Activated T-helper 1 cell treated with anti-CD3 and anti-CD28 coated beads, Interleukin-12 subunit alpha, Interleukin-12 subunit beta, Interleukin-2, Interleukin-4 antibody, amounts not matched to agents 30 ng/mL and 10 ng/mL and 1 ng/mL, durations not matched to agents 14 hours and 24 hours and 36 hours (primary cell): Measurements from ENCODE around the gene MX2. TPM values are rescaled to one million over a fixed set of nuclear protein-coding genes. Genes with fewer than 3 reads are reported as not detected.
"Not testable (repeated sequence)": the region's sequence is repeated elsewhere in the genome, so short reads cannot be mapped to it uniquely, and the experiment has no call there.

Source experiments
- DNase-seq: peaks from one replicate; pipeline ENCODE4 v3.0.0; 2021; ENCODE audit warnings: low spot score
- H3K27ac Mint-ChIP-seq: one replicate; pipeline ENCODE4 v1.8.0; 2021; ENCODE audit warnings: mild to moderate bottlenecking, mixed read lengths
- H3K27me3 Mint-ChIP-seq: one replicate; pipeline ENCODE4 v1.8.0; 2022; ENCODE audit warnings: mild to moderate bottlenecking, moderate library complexity, mixed read lengths; ENCODE audit not compliant: insufficient read depth
- H3K36me3 Mint-ChIP-seq: one replicate; pipeline ENCODE4 v1.8.0; 2021; ENCODE audit warnings: low read depth, mixed read lengths
- H3K4me1 Mint-ChIP-seq: one replicate; pipeline ENCODE4 v1.8.0; 2021; ENCODE audit warnings: low read depth, mixed read lengths
- H3K4me3 Mint-ChIP-seq: one replicate; pipeline ENCODE4 v1.8.0; 2021; ENCODE audit warnings: mild to moderate bottlenecking, moderate library complexity, mixed read lengths
- H3K9me3 Mint-ChIP-seq: one replicate; pipeline ENCODE4 v1.8.0; 2021; ENCODE audit warnings: mixed read lengths
- intact Hi-C: fragments of 100-400 bp; cut with micrococcal nuclease; formaldehyde crosslinking; loops from one replicate; pipeline ENCODE4 v1.15.1; 2024
- total RNA-seq: library from RNA; stranded (reverse); gene quantifications from 2 replicates; pipeline ENCODE4 v1.2.3, GENCODE V29; 2022

Gene MX2
- total RNA-seq, 1 donor from 2014 or later = 8.2 TPM

- H3K27ac Mint-ChIP-seq = peak overlapping the region; percentile 34
- H3K27me3 Mint-ChIP-seq = peaks cover 2% of the 10 kb centered on the region
- DNase-seq = no peak
- H3K4me1 Mint-ChIP-seq = peaks cover 75% of the 10 kb centered on the region
- H3K4me3 Mint-ChIP-seq = no peak overlapping the region
- intact Hi-C loops = no loop called here
- H3K9me3 Mint-ChIP-seq = peaks cover 4% of the 10 kb centered on the region
- H3K36me3 Mint-ChIP-seq = peaks cover 9% of the 10 kb centered on the region
These were observed 60.9 kb downstream of the MX2 start for GRCh38 chr21:41422546-41423304.

GRCh38 chr21:41423305-41423636, 61.4 kb downstream of the MX2 start:
- Mint-ChIP-seq H3K4me1 (peaks cover 81% of the 10 kb centered on the region), H3K36me3 (peaks cover 14% of the 10 kb centered on the region), H3K27ac (peak overlapping the region; percentile 89)
- intact Hi-C loops, H3K27me3 Mint-ChIP-seq, DNase-seq, H3K9me3 Mint-ChIP-seq, H3K4me3 Mint-ChIP-seq: not testable (repeated sequence)

GRCh38 chr21:41425588-41425953, 63.7 kb downstream of the MX2 start:
- H3K4me1 Mint-ChIP-seq = peaks cover 86% of the 10 kb centered on the region
- intact Hi-C loops = no loop called here
- peak overlapping the region; percentile 96 for H3K27ac Mint-ChIP-seq
- peak overlapping the region; percentile 96 for H3K4me3 Mint-ChIP-seq
- DNase-seq = no peak
- H3K9me3 Mint-ChIP-seq = no peaks in the 10 kb centered on the region
- H3K27me3 Mint-ChIP-seq = no peaks in the 10 kb centered on the region
- H3K36me3 Mint-ChIP-seq = peaks cover 26% of the 10 kb centered on the region

- Mint-ChIP-seq H3K27me3 (no peaks in the 10 kb centered on the region), H3K4me1 (peaks cover 82% of the 10 kb centered on the region), H3K36me3 (peaks cover 29% of the 10 kb centered on the region), H3K9me3 (no peaks in the 10 kb centered on the region), H3K27ac (peak within 1 kb of the TSS; percentile 96), H3K4me3 (peak within 1 kb of the TSS; percentile 96)
- intact Hi-C loops = loop anchor here (1.0 kb wide), 2 partner anchors 64 to 139 kb away; partner anchors contain the start of gene MX2
- DNase-seq = peak; percentile 89
These were observed 64.3 kb downstream of the MX2 start, which contains the start of gene MX1 for GRCh38 chr21:41425954-41426675. Gene MX1 (plus strand): TSS chr21:41426239. CDS start chr21:41432071, 5,832 bp downstream.

GRCh38 chr21:41426676-41427404, 65.0 kb downstream of the MX2 start:
- Mint-ChIP-seq H3K27ac (peak overlapping the region; percentile 96), H3K4me3 (peak overlapping the region; percentile 96), H3K36me3 (peaks cover 33% of the 10 kb centered on the region), H3K27me3 (no peaks in the 10 kb centered on the region), H3K9me3 (no peaks in the 10 kb centered on the region), H3K4me1 (peaks cover 79% of the 10 kb centered on the region)
- no peak for DNase-seq
- intact Hi-C loops = loop anchor here (1.0 kb wide), 2 partner anchors 65 to 138 kb away; partner anchors contain the start of gene MX2

GRCh38 chr21:41427556-41427955, 65.7 kb downstream of the MX2 start:
- intact Hi-C loops = no loop called here

GRCh38 chr21:41428311-41428710, 66.5 kb downstream of the MX2 start:
- no peak for DNase-seq
- Mint-ChIP-seq H3K4me3 (peak overlapping the region; percentile 96), H3K4me1 (peaks cover 78% of the 10 kb centered on the region), H3K27ac (peak overlapping the region; percentile 96), H3K36me3 (peaks cover 43% of the 10 kb centered on the region), H3K9me3 (no peaks in the 10 kb centered on the region), H3K27me3 (no peaks in the 10 kb centered on the region)
- intact Hi-C loops = no loop called here

More at GRCh38 chr21:41427556-41427955, 65.7 kb downstream of the MX2 start:
- Mint-ChIP-seq H3K4me1 (peaks cover 79% of the 10 kb centered on the region), H3K27ac (peak overlapping the region; percentile 96), H3K27me3 (no peaks in the 10 kb centered on the region), H3K4me3 (peak overlapping the region; percentile 96), H3K9me3 (no peaks in the 10 kb centered on the region), H3K36me3 (peaks cover 37% of the 10 kb centered on the region)
- DNase-seq = no peak

- no peaks in the 10 kb centered on the region for H3K9me3 Mint-ChIP-seq
- no peak overlapping the region for H3K27ac Mint-ChIP-seq
- H3K27me3 Mint-ChIP-seq = no peaks in the 10 kb centered on the region
- peaks cover 47% of the 10 kb centered on the region for H3K36me3 Mint-ChIP-seq
- intact Hi-C loops = no loop called here
- no peak for DNase-seq
- H3K4me1 Mint-ChIP-seq = peaks cover 78% of the 10 kb centered on the region
- H3K4me3 Mint-ChIP-seq = no peak overlapping the region
These were observed 67.0 kb downstream of the MX2 start for GRCh38 chr21:41428847-41429246.

- intact Hi-C loops = no loop called here
- no peak for DNase-seq
- Mint-ChIP-seq H3K27ac (no peak overlapping the region), H3K4me3 (no peak overlapping the region), H3K27me3 (no peaks in the 10 kb centered on the region), H3K9me3 (peaks cover 1% of the 10 kb centered on the region), H3K4me1 (peaks cover 76% of the 10 kb centered on the region), H3K36me3 (peaks cover 51% of the 10 kb centered on the region)
These were observed 67.5 kb downstream of the MX2 start for GRCh38 chr21:41429305-41429704.

- Mint-ChIP-seq H3K4me1 (peaks cover 72% of the 10 kb centered on the region), H3K9me3 (peaks cover 8% of the 10 kb centered on the region), H3K4me3 (peak overlapping the region; percentile 69)
These were observed 68.2 kb downstream of the MX2 start for GRCh38 chr21:41429925-41430491.

GRCh38 chr21:41431788-41432548, 70.1 kb downstream of the MX2 start:
- intact Hi-C loops = no loop called here
- no peaks in the 10 kb centered on the region for H3K27me3 Mint-ChIP-seq
- no peak overlapping the region for H3K4me3 Mint-ChIP-seq
- peaks cover 73% of the 10 kb centered on the region for H3K36me3 Mint-ChIP-seq
- H3K27ac Mint-ChIP-seq = no peak overlapping the region
- peaks cover 13% of the 10 kb centered on the region for H3K9me3 Mint-ChIP-seq
- H3K4me1 Mint-ChIP-seq = peaks cover 73% of the 10 kb centered on the region
- no peak for DNase-seq

More at GRCh38 chr21:41429925-41430491, 68.2 kb downstream of the MX2 start:
- intact Hi-C loops = no loop called here
- DNase-seq = no peak
- H3K27ac Mint-ChIP-seq = peak overlapping the region; percentile 25
- H3K36me3 Mint-ChIP-seq = peaks cover 58% of the 10 kb centered on the region
- no peaks in the 10 kb centered on the region for H3K27me3 Mint-ChIP-seq
